ENCODE results near the gene FAM114A2. TPM values are rescaled to one million over a fixed set of nuclear protein-coding genes. Genes with fewer than 3 reads are reported as not detected.

The FAM114A2 gene
- total RNA-seq, 1 donor from 2014 or later, result 30.5 TPM

DNA sequence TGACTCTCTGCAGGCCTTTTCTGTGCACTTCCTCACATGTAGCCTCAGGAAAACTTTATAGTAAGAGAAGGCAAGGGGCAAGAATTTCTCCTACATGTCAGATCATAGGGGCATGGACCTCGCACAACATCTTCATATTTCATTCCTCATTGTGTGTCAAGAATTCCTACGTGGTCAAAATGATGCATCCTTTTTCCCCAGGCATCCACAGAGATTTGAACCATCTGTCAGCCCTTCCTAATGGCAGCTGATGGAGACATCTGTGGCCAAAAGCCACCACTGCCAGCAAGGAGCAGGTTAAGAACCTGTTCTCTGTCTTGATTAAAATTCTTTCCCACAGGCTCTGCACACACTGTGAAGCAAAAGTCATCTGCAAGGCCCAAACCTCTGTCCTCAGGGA is 42.5 kb upstream of the FAM114A2 start:
- CTCF ChIA-PET, result interaction anchor here (0.7 kb wide), 1 partner anchor 9 kb away, joined by 3 read pairs; no protein-coding TSS in a partner anchor
- TF ChIP-seq, protein P1, sequence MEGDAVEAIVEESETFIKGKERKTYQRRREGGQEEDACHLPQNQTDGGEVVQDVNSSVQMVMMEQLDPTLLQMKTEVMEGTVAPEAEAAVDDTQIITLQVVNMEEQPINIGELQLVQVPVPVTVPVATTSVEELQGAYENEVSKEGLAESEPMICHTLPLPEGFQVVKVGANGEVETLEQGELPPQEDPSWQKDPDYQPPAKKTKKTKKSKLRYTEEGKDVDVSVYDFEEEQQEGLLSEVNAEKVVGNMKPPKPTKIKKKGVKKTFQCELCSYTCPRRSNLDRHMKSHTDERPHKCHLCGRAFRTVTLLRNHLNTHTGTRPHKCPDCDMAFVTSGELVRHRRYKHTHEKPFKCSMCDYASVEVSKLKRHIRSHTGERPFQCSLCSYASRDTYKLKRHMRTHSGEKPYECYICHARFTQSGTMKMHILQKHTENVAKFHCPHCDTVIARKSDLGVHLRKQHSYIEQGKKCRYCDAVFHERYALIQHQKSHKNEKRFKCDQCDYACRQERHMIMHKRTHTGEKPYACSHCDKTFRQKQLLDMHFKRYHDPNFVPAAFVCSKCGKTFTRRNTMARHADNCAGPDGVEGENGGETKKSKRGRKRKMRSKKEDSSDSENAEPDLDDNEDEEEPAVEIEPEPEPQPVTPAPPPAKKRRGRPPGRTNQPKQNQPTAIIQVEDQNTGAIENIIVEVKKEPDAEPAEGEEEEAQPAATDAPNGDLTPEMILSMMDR (IDR thresholded peaks at IDR 0.05), result no peak

DNA sequence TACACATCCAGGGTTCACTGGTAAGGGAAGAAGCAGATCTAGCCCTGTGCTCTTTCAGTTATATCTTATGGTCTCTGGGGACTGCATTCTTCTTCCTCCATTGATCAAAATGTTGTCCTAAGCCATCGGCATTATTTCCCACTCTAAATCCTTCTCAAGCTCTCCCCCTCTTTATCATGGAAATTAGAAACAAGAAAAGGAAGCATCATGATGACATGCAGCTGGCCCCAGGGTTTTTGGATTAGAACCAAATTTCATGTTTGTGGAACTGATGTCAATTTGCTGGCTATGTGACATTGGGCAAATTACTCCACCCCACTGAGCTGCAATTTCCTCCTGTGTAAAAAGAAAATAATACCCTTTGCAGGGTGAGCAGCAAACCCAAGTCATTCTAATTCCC is 39.6 kb upstream of the FAM114A2 start:
- CTCF ChIA-PET, result no interaction called here
- POLR2A ChIA-PET, result no interaction called here
- intact Hi-C loops (cut with micrococcal nuclease), result no loop called here

More for the DNA sequence above, 42.5 kb upstream of the FAM114A2 start:
- Mint-ChIP-seq H3K27ac (no peak overlapping the region), H3K36me3 (ENCODE audit: low read depth) (no peaks in the 10 kb centered on the region), H3K9me3 (no peaks in the 10 kb centered on the region), H3K4me3 (no peak overlapping the region), H3K27me3 (peaks cover 10% of the 10 kb centered on the region), H3K4me1 (no peaks in the 10 kb centered on the region)
- DNase-seq (no peak), ATAC-seq (ENCODE audit: low read depth) (no peak)
- intact Hi-C loops (cut with micrococcal nuclease), result no loop called here
- POLR2A ChIA-PET, result no interaction called here

DNA sequence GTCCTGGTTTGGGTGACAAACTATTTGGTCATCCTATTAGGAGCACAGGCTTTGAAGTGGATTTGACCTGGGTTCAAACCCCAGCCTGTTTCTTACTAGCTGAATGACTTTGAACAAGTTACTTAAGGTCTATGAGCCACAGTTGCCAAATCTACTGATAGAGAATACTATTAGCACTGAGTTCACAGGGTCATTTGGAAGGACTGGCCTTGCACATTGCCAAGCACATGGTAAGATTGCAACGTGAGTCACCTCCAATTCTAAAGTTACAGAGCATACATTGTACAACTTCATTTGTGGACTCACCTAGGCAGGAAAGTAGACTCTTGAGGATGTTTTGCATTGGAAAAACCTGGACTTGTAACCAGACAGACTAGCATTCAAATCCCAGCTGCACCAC is 39.0 kb upstream of the FAM114A2 start:
- TF ChIP-seq, protein P1 (IDR thresholded peaks at IDR 0.05), result no peak
- CTCF ChIA-PET, result interaction anchor here (6.9 kb wide), 1 partner anchor 328 kb away, joined by 169 read pairs; no protein-coding TSS in a partner anchor
- POLR2A ChIA-PET, result no interaction called here
- Mint-ChIP-seq H3K27me3 (peaks cover 6% of the 10 kb centered on the region), H3K27ac (no peak overlapping the region), H3K9me3 (no peaks in the 10 kb centered on the region), H3K4me1 (no peaks in the 10 kb centered on the region), H3K36me3 (ENCODE audit: low read depth) (no peaks in the 10 kb centered on the region), H3K4me3 (no peak overlapping the region)
- ATAC-seq (ENCODE audit: low read depth) (no peak), DNase-seq (no peak)
- intact Hi-C loops (cut with micrococcal nuclease), result no loop called here

More for the DNA sequence above, 39.6 kb upstream of the FAM114A2 start:
- Mint-ChIP-seq H3K9me3 (no peaks in the 10 kb centered on the region), H3K27me3 (peaks cover 6% of the 10 kb centered on the region), H3K4me1 (no peaks in the 10 kb centered on the region), H3K36me3 (ENCODE audit: low read depth) (no peaks in the 10 kb centered on the region), H3K27ac (no peak overlapping the region), H3K4me3 (no peak overlapping the region)
- TF ChIP-seq, protein P1 (IDR thresholded peaks at IDR 0.05), result no peak
- ATAC-seq (ENCODE audit: low read depth) (no peak), DNase-seq (no peak)

DNA sequence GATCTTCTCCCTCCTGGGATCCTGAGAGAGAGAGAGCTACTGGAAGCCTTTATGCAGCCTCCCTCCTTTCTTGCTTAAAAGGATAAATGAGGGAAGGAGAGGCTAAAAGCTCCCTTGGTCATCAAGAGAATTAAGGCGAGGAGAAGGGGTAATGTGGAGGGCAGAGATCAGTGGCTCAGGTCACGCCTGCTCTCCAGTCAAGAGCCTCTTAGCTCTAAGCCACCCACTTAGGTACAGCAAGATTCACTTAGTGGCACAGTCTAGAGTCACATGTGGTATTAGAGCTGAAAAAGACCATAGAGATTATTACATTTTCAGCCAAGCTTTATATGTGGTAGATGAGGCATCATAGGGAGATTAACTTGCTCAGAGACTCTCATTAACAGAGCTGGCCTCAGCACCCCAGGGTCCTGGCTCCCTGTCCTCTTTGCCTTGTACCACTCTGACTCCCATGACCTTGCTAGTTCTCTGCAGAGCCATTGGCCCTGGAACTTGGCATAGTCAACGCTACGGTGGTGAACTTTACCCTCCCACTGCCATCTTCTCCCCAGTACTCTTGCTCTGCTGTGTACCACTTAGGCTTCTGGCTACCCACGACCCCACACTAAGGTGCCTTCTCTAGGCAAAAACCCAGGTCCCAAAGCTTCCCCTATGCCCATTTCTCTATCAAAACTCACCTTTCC is 37.7 kb upstream of the FAM114A2 start:
- ATAC-seq (ENCODE audit: low read depth) (no peak), DNase-seq (no peak)
- Mint-ChIP-seq H3K4me1 (peaks cover 2% of the 10 kb centered on the region), H3K27ac (no peak overlapping the region), H3K9me3 (no peaks in the 10 kb centered on the region), H3K4me3 (no peak overlapping the region), H3K27me3 (peaks cover 6% of the 10 kb centered on the region), H3K36me3 (ENCODE audit: low read depth) (no peaks in the 10 kb centered on the region)
- intact Hi-C loops (cut with micrococcal nuclease), result no loop called here
- TF ChIP-seq, protein P1 (IDR thresholded peaks at IDR 0.05), result no peak
- ChIA-PET POLR2A (interaction anchor here (1.0 kb wide), 1 partner anchor 114 kb away, joined by 3 read pairs; the partner anchor contains the start of gene GALNT10), CTCF (interaction anchor here (0.9 to 6.9 kb wide), 3 partner anchors 113 to 513 kb away, joined by 4 to 169 read pairs (median 4); no protein-coding TSS in a partner anchor)

DNA sequence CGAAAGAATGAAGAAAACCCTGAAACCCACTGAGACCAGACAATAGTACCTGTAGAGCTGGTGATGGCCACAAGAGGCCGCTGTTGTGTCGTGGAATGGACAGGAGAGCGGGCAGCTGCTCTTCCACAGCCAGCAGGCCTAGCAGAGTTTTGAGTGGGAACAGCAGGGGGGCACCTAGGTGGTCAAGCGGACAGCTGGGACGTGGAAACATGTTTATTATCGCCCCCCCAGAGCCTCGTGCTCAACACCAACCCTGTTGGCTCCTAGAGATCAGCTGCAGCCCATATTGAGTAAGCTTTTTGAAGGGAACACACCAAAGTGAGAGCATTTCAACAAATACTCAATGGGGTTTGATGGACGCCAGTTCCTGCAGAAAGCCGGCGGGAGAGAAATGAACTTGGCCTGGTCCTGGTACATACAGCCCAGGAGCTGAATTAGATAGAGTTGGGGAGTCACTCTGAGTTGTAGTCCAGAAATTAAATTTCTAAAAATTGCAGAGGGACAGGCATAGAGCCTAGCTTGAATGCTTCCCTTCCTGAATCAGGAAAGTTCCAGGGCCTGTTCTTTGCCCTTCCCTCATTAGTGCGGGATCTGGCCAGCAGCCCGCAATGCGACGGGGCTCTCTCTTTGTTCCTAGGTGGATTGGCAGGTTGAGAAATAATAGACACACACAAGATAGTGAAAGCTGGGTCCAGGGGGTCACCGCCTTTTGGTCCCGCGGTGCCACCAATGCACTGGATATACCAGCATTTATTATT is 33.9 kb upstream of the FAM114A2 start:
- POLR2A ChIA-PET, result interaction anchor here (1.0 to 1.2 kb wide), 3 partner anchors 34 to 332 kb away, joined by 3 to 9 read pairs (median 4); partner anchors contain the start of genes FAM114A2 and MFAP3

More for the DNA sequence above, 33.9 kb upstream of the FAM114A2 start:
- TF ChIP-seq, protein P1 (IDR thresholded peaks at IDR 0.05), result peak; percentile 56
- ATAC-seq (ENCODE audit: low read depth) (peak; percentile 97), DNase-seq (peak; percentile 72)
- CTCF ChIA-PET, result interaction anchor here (0.7 to 6.9 kb wide), 30 partner anchors 9 to 567 kb away, joined by 3 to 169 read pairs (median 5); partner anchors contain the start of gene GALNT10
- Mint-ChIP-seq H3K36me3 (ENCODE audit: low read depth) (no peaks in the 10 kb centered on the region), H3K4me3 (no peak overlapping the region), H3K4me1 (peaks cover 2% of the 10 kb centered on the region), H3K9me3 (no peaks in the 10 kb centered on the region), H3K27me3 (peaks cover 13% of the 10 kb centered on the region), H3K27ac (no peak overlapping the region)
- intact Hi-C loops (cut with micrococcal nuclease), result loop anchor here (1.0 to 5.0 kb wide), 8 partner anchors 98 to 568 kb away; no protein-coding TSS in a partner anchor
